CD4-positive, alpha-beta T cell treated with Interleukin-17A for 4 hours (primary cell): ENCODE measurements around the gene INPP5A.
"Not testable (repeated sequence)": the region's sequence is repeated elsewhere in the genome, so short reads cannot be mapped to it uniquely, and the experiment has no call there.

Experiments used
- DNase-seq: peaks from one replicate; pipeline ENCODE4 v3.0.0-alpha.2; 2020; ENCODE audit warnings: mixed read lengths

The INPP5A gene

GRCh38 chr10:132697578-132698200 lies 160.1 kb downstream of the INPP5A start:
- DNase-seq, result no peak

GRCh38 chr10:132698211-132698751 lies 160.7 kb downstream of the INPP5A start:
- DNase-seq, result no peak

- DNase-seq, result no peak
Observed at GRCh38 chr10:132698761-132699391, 161.3 kb downstream of the INPP5A start.

- no peak for DNase-seq
Observed at GRCh38 chr10:132699411-132700155, 162.0 kb downstream of the INPP5A start.

GRCh38 chr10:132700156-132701098 lies 162.8 kb downstream of the INPP5A start:
- DNase-seq, result no peak

GRCh38 chr10:132701099-132701845 lies 163.7 kb downstream of the INPP5A start:
- DNase-seq, result no peak

GRCh38 chr10:132701846-132702190 lies 164.2 kb downstream of the INPP5A start:
- no peak for DNase-seq

- no peak for DNase-seq
Observed at GRCh38 chr10:132702601-132703418, 165.2 kb downstream of the INPP5A start.

GRCh38 chr10:132703419-132704007 lies 165.9 kb downstream of the INPP5A start:
- DNase-seq, result no peak

GRCh38 chr10:132704008-132704814 lies 166.6 kb downstream of the INPP5A start:
- DNase-seq, result no peak

- DNase-seq, result not testable (repeated sequence)
Observed at GRCh38 chr10:132704815-132705064, 167.2 kb downstream of the INPP5A start.

GRCh38 chr10:132705173-132705572 lies 167.6 kb downstream of the INPP5A start:
- no peak for DNase-seq

- no peak for DNase-seq
Observed at GRCh38 chr10:132705943-132706342, 168.4 kb downstream of the INPP5A start.

- no peak for DNase-seq
Observed at GRCh38 chr10:132706701-132707100, 169.1 kb downstream of the INPP5A start.

- no peak for DNase-seq
Observed at GRCh38 chr10:132707121-132707775, 169.7 kb downstream of the INPP5A start.

GRCh38 chr10:132707776-132708171 lies 170.2 kb downstream of the INPP5A start:
- DNase-seq, result no peak

GRCh38 chr10:132708441-132708840 lies 170.9 kb downstream of the INPP5A start:
- no peak for DNase-seq

GRCh38 chr10:132708936-132709335 lies 171.3 kb downstream of the INPP5A start:
- no peak for DNase-seq

GRCh38 chr10:132709471-132709951 lies 171.9 kb downstream of the INPP5A start:
- DNase-seq, result no peak
